ENCODE data around the gene ZNF280B. TPM values are rescaled to one million over a fixed set of nuclear protein-coding genes. Genes with fewer than 3 reads are reported as not detected.
"Not testable (repeated sequence)": the region's sequence is repeated elsewhere in the genome, so short reads cannot be mapped to it uniquely, and the experiment has no call there.

Gene ZNF280B
- total RNA-seq, 5 donors from 2014 or later (not counting 1 experiment from before 2014, with no cell fraction given), result 1.8 to 2.1 (median 1.9) TPM

DNA sequence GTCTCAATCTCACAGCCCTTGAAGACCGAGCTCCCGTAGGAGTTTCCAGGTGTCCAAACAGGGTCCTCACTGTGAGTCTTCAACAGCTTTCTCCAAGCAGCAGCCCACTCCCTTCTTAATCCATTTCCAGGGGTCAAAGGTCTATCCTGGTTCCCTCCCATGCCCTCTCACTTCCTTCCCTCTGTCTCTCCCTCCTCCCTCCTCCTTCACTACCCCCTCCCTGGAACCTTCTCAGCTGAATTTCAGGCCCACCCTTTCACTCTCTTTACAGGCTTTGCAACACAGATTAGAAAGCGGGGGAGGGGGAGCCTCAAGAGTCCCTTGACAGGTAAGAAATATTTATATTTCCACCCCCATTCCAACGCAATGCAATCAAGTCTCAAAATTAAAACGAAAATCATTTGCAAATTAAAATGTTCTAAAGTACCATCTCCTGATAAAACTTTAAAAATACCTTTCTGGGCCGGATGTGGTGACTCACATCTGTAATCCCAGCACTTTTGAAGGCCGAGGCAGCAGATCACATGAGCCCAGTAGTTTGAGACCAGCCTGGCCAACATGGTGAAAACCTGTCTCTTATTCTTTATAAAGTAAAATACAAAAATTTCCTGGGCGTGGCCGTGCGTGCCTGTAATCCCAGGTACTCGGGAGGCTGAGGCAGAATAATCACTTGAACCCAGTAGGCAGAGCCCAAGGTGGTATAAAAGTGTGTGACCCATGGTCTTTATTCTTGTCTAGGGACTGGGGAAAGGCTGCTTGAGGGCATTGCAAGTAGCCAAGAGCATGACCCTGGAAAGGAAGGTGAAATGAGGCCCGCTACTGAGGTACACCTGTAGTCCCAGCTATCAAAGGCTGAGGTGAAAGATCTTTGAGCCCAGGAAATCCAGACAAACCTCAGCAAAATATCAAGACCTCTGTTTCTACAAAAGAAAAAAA is 12.4 kb upstream of the ZNF280B start:
- Mint-ChIP-seq H3K4me3 (no peak overlapping the region), H3K4me1 (no peaks in the 10 kb centered on the region), H3K27ac (no peak overlapping the region), H3K36me3 (no peaks in the 10 kb centered on the region), H3K9me3 (no peaks in the 10 kb centered on the region), H3K27me3 (peaks cover 24 to 27% of the 10 kb centered on the region in 2 donors)
- no peaks in the 10 kb centered on the region for H3K9me3 ChIP-seq
- ATAC-seq (replicated peaks in 1 of 4) (no peak), DNase-seq (no peak)
- H3K36me3 ChIP-seq (ENCODE audit: control insufficient read depth in 2 of 2, extremely low read depth in 1 of 2, insufficient read depth in 1 of 2, low read length in 1 of 2), result no peaks in the 10 kb centered on the region
- ChIA-PET POLR2A (no interaction called here), CTCF (interaction anchor here in 1 of 2 donors (0.7 kb wide), 1 partner anchor 12 kb away, joined by 3 read pairs; no protein-coding TSS in a partner anchor)
- whole genome bisulfite sequencing (ENCODE audit: insufficient coverage), result 82% methylated on average over 9 of the region's 12 CpGs
- H3K4me1 ChIP-seq (ENCODE audit: control insufficient read depth in 1 of 2, extremely low read depth in 1 of 2, insufficient read depth in 2 of 2, low read length in 2 of 2), result no peaks in the 10 kb centered on the region
- H3K27me3 ChIP-seq (replicated peaks in 1 of 2; ENCODE audit: control insufficient read depth in 2 of 2, extremely low read depth in 1 of 2, insufficient read depth in 2 of 2, low read length in 1 of 2), result peaks cover 0 to 14% of the 10 kb centered on the region in 2 experiments
- no peak overlapping the region for H3K4me3 ChIP-seq (ENCODE audit: control insufficient read depth in 1 of 2, extremely low read depth in 1 of 2, low read length in 1 of 2)
- no peak overlapping the region for H3K27ac ChIP-seq (ENCODE audit: low read length)

DNA sequence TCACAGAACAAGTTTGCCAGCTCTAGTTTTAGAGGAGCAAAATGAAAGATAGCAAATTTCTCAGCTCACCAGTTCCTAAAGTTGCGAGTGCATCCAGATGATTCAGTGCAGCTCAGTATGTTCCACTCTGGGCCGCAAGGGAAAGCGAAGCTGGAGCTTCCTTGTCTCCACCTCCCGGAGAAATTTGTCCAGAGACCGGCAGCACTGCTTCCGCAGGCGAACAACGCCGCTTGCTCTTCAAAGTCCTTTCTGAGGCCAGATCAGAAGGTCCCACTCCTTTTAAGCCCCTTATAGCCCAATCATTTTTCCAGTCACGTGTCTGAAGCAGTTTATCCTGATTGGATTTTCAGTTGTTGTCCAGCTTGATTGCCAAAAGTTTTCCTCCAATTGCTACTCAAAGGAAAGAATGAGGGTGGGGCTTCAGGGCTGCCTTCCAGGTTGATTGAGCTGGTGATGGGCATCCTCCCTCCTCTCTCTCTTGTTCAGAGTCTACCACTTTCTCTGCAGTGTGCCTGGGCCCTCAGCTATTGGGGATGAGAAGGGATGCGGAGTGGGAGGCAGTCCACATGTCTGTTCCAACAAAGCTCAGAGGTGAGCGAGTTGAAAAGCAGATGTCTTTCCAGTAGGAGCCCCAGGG is 11.6 kb upstream of the ZNF280B start, which contains the start of gene ZNF280A:
TSS of gene ZNF280A (minus strand) at position 251 of the 637 bp plus-strand sequence. CDS start 4,640 bp downstream, outside the sequence.
- H3K9me3 Mint-ChIP-seq, result no peaks in the 10 kb centered on the region
- 87% methylated on average over 12 of the region's 12 CpGs for WGBS (ENCODE audit: insufficient coverage)
- no peak within 1 kb of the TSS for H3K4me3 Mint-ChIP-seq
- no peak within 1 kb of the TSS for H3K27ac Mint-ChIP-seq
- Histone ChIP-seq H3K27me3 (replicated peaks in 1 of 2; ENCODE audit: control insufficient read depth in 2 of 2, extremely low read depth in 1 of 2, insufficient read depth in 2 of 2, low read length in 1 of 2) (peaks cover 0 to 15% of the 10 kb centered on the region in 2 experiments), H3K4me3 (ENCODE audit: control insufficient read depth in 1 of 2, extremely low read depth in 1 of 2, low read length in 1 of 2) (no peak within 1 kb of the TSS), H3K36me3 (ENCODE audit: control insufficient read depth in 2 of 2, extremely low read depth in 1 of 2, insufficient read depth in 1 of 2, low read length in 1 of 2) (no peaks in the 10 kb centered on the region), H3K27ac (ENCODE audit: low read length) (no peak within 1 kb of the TSS), H3K9me3 (no peaks in the 10 kb centered on the region), H3K4me1 (ENCODE audit: control insufficient read depth in 1 of 2, extremely low read depth in 1 of 2, insufficient read depth in 2 of 2, low read length in 2 of 2) (no peaks in the 10 kb centered on the region)
- CTCF ChIA-PET, result interaction anchor here in 1 of 2 donors (0.7 kb wide), 1 partner anchor 11 kb away, joined by 3 read pairs; no protein-coding TSS in a partner anchor
- POLR2A ChIA-PET, result no interaction called here
- H3K36me3 Mint-ChIP-seq, result no peaks in the 10 kb centered on the region
- no peaks in the 10 kb centered on the region for H3K4me1 Mint-ChIP-seq
- ATAC-seq (replicated peaks in 1 of 4), result no peak
- DNase-seq, result no peak
- H3K27me3 Mint-ChIP-seq, result peaks cover 24 to 33% of the 10 kb centered on the region in 2 donors

DNA sequence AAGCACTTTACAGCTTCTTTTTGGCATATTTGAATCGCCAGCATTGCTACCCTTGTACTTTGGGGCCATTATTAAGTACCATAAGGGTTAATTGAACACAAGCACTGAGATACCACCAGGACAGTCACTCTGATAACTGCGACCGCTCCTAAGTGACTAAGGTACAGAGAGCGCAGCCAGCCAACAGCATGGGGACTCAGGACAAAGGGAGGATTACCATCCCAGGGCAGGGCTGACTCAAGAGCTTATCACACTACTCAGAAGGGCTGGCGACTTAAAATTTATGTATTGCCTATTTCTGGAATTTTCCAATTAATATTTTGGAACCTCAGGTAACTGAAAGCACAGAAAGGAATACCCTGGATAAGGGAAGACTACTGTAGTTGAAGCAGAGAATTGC is 11.0 kb upstream of the ZNF280B start:
- Histone ChIP-seq H3K4me3 (ENCODE audit: control insufficient read depth in 1 of 2, extremely low read depth in 1 of 2, low read length in 1 of 2) (no peak overlapping the region), H3K27ac (ENCODE audit: low read length) (no peak overlapping the region), H3K27me3 (replicated peaks in 1 of 2; ENCODE audit: control insufficient read depth in 2 of 2, extremely low read depth in 1 of 2, insufficient read depth in 2 of 2, low read length in 1 of 2) (peaks cover 0 to 12% of the 10 kb centered on the region in 2 experiments), H3K36me3 (ENCODE audit: control insufficient read depth in 2 of 2, extremely low read depth in 1 of 2, insufficient read depth in 1 of 2, low read length in 1 of 2) (no peaks in the 10 kb centered on the region), H3K4me1 (ENCODE audit: control insufficient read depth in 1 of 2, extremely low read depth in 1 of 2, insufficient read depth in 2 of 2, low read length in 2 of 2) (no peaks in the 10 kb centered on the region), H3K9me3 (no peaks in the 10 kb centered on the region)
- no peak for DNase-seq
- no peaks in the 10 kb centered on the region for H3K9me3 Mint-ChIP-seq
- peaks cover 30 to 39% of the 10 kb centered on the region in 2 donors for H3K27me3 Mint-ChIP-seq
- H3K27ac Mint-ChIP-seq, result no peak overlapping the region
- H3K4me3 Mint-ChIP-seq, result no peak overlapping the region
- ChIA-PET CTCF (no interaction called here), POLR2A (no interaction called here)
- H3K4me1 Mint-ChIP-seq, result no peaks in the 10 kb centered on the region
- ATAC-seq (replicated peaks in 1 of 4), result no peak
- H3K36me3 Mint-ChIP-seq, result no peaks in the 10 kb centered on the region
- WGBS (ENCODE audit: insufficient coverage), result 83% methylated on average over 2 of the region's 5 CpGs

DNA sequence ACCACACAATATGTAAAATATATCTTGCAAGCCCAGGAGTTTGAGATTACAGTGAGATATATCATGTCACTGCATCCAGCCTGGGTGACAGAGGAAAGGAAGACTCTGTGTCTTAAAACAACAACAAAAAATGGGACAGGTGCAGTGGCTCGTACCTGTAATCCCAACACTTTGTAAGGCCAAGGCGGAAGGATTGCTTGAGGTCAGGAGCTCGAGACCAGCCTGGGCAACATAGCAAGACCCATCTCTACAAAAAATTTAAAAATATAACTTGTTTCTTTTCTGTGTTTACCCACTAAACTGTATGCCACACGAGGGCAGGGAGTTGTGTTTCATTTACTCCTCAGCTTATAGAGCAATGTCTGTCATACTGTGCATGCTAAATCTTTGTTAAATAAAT is 8.4 kb upstream of the ZNF280B start:
- H3K4me1 Mint-ChIP-seq, result no peaks in the 10 kb centered on the region
- H3K36me3 ChIP-seq (ENCODE audit: control insufficient read depth in 2 of 2, extremely low read depth in 1 of 2, insufficient read depth in 1 of 2, low read length in 1 of 2), result no peaks in the 10 kb centered on the region
- H3K4me3 ChIP-seq (ENCODE audit: control insufficient read depth in 1 of 2, extremely low read depth in 1 of 2, low read length in 1 of 2), result no peak overlapping the region
- ATAC-seq (replicated peaks in 1 of 4), result no peak
- DNase-seq, result no peak
- ChIA-PET CTCF (no interaction called here), POLR2A (no interaction called here)
- H3K9me3 ChIP-seq, result no peaks in the 10 kb centered on the region
- peaks cover 0 to 13% of the 10 kb centered on the region in 2 experiments for H3K27me3 ChIP-seq (replicated peaks in 1 of 2; ENCODE audit: control insufficient read depth in 2 of 2, extremely low read depth in 1 of 2, insufficient read depth in 2 of 2, low read length in 1 of 2)
- no peak overlapping the region for H3K27ac ChIP-seq (ENCODE audit: low read length)
- 83% methylated on average over 3 of the region's 4 CpGs for WGBS (ENCODE audit: insufficient coverage)
- no peak overlapping the region for H3K27ac Mint-ChIP-seq
- H3K27me3 Mint-ChIP-seq, result peaks cover 39 to 44% of the 10 kb centered on the region in 2 donors
- H3K36me3 Mint-ChIP-seq, result no peaks in the 10 kb centered on the region
- no peaks in the 10 kb centered on the region for H3K4me1 ChIP-seq (ENCODE audit: control insufficient read depth in 1 of 2, extremely low read depth in 1 of 2, insufficient read depth in 2 of 2, low read length in 2 of 2)
- H3K9me3 Mint-ChIP-seq, result no peaks in the 10 kb centered on the region
- no peak overlapping the region for H3K4me3 Mint-ChIP-seq

- Histone ChIP-seq H3K4me1 (ENCODE audit: control insufficient read depth in 1 of 2, extremely low read depth in 1 of 2, insufficient read depth in 2 of 2, low read length in 2 of 2) (no peaks in the 10 kb centered on the region), H3K9me3 (no peaks in the 10 kb centered on the region), H3K4me3 (ENCODE audit: control insufficient read depth in 1 of 2, extremely low read depth in 1 of 2, low read length in 1 of 2) (no peak overlapping the region), H3K36me3 (ENCODE audit: control insufficient read depth in 2 of 2, extremely low read depth in 1 of 2, insufficient read depth in 1 of 2, low read length in 1 of 2) (no peaks in the 10 kb centered on the region), H3K27me3 (replicated peaks in 1 of 2; ENCODE audit: control insufficient read depth in 2 of 2, extremely low read depth in 1 of 2, insufficient read depth in 2 of 2, low read length in 1 of 2) (peaks cover 0 to 13% of the 10 kb centered on the region in 2 experiments), H3K27ac (ENCODE audit: low read length) (no peak overlapping the region)
- Mint-ChIP-seq H3K4me3 (no peak overlapping the region), H3K36me3 (no peaks in the 10 kb centered on the region), H3K27me3 (peaks cover 39 to 41% of the 10 kb centered on the region in 2 donors), H3K4me1 (no peaks in the 10 kb centered on the region), H3K27ac (no peak overlapping the region), H3K9me3 (no peaks in the 10 kb centered on the region)
- no peak for ATAC-seq (replicated peaks in 1 of 4)
- CTCF ChIA-PET, result no interaction called here
- DNase-seq, result no peak
- POLR2A ChIA-PET, result no interaction called here
Measured at GRCh38 chr22:22515890-22516289, 7.3 kb upstream of the ZNF280B start.

DNA sequence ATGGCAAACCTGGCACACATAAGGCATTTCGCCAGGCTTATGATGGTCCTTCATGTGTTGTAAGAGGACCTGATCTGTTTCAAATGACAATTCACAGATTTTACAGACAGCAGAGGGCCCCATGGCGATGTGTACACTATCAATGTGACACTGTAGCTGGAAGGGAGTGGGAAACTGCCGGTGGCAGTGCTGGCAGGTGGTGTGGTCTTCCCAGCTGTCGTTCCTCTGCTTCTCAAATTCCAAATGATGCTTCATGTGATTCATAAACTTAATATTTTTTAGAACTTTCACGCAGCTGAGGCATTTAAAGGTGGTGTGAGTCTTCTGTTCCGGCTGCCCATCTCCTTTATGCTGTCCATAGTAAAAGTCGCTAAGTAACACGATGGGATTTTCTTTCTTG is 5.9 kb upstream of the ZNF280B start:
- H3K36me3 Mint-ChIP-seq; CTCF ChIA-PET; H3K9me3 Mint-ChIP-seq; H3K4me1 Mint-ChIP-seq; H3K27ac ChIP-seq (ENCODE audit: low read length); H3K4me3 ChIP-seq (ENCODE audit: control insufficient read depth in 1 of 2, extremely low read depth in 1 of 2, low read length in 1 of 2); ATAC-seq (replicated peaks in 1 of 4); POLR2A ChIA-PET; H3K27ac Mint-ChIP-seq; H3K9me3 ChIP-seq; H3K36me3 ChIP-seq (ENCODE audit: control insufficient read depth in 2 of 2, extremely low read depth in 1 of 2, insufficient read depth in 1 of 2, low read length in 1 of 2); DNase-seq; H3K27me3 ChIP-seq (replicated peaks in 1 of 2; ENCODE audit: control insufficient read depth in 2 of 2, extremely low read depth in 1 of 2, insufficient read depth in 2 of 2, low read length in 1 of 2); H3K4me3 Mint-ChIP-seq; H3K4me1 ChIP-seq (ENCODE audit: control insufficient read depth in 1 of 2, extremely low read depth in 1 of 2, insufficient read depth in 2 of 2, low read length in 2 of 2): not testable (repeated sequence)
- WGBS (ENCODE audit: insufficient coverage), result 89% methylated on average over 4 of the region's 8 CpGs
- peaks cover 34 to 39% of the 10 kb centered on the region in 2 donors for H3K27me3 Mint-ChIP-seq
